GM12875 (cell line): Measurements from ENCODE around the gene LRRC28.

Source experiments
- H3K4me3 ChIP-seq: one replicate; pipeline ENCODE4 v1.5.1; 2011; ENCODE audit warnings: low read depth, low read length, control low read depth
- TF ChIP-seq, protein P1 (sequence below): IDR thresholded peaks from 2 replicates; pipeline ENCODE4 v1.5.1; 2011; ENCODE audit warnings: low read depth, mild to moderate bottlenecking, control low read depth, inconsistent platforms, low read length, moderate library complexity, borderline replicate concordance; ENCODE audit not compliant: insufficient read depth

Gene LRRC28

DNA sequence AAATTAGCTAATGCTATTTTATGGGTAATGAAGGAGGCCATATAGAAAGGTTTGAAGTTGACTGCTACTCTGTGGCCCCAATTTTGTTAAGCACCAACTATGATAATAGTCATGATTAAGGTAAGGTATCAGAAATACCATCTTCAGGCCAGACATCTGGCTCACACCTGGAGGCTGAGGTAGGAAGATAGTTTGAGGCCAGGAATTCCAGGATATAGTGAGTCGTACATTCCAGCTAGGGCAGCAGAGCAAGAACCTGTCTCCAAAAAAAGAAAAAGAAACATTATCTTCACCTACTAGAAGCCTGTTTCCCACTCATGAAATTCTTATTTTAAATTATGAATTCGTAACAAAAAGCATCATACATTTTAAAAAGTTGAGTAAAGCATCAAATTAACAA lies 64.4 kb downstream of the LRRC28 start:
- TF ChIP-seq, protein P1, sequence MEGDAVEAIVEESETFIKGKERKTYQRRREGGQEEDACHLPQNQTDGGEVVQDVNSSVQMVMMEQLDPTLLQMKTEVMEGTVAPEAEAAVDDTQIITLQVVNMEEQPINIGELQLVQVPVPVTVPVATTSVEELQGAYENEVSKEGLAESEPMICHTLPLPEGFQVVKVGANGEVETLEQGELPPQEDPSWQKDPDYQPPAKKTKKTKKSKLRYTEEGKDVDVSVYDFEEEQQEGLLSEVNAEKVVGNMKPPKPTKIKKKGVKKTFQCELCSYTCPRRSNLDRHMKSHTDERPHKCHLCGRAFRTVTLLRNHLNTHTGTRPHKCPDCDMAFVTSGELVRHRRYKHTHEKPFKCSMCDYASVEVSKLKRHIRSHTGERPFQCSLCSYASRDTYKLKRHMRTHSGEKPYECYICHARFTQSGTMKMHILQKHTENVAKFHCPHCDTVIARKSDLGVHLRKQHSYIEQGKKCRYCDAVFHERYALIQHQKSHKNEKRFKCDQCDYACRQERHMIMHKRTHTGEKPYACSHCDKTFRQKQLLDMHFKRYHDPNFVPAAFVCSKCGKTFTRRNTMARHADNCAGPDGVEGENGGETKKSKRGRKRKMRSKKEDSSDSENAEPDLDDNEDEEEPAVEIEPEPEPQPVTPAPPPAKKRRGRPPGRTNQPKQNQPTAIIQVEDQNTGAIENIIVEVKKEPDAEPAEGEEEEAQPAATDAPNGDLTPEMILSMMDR, result no peak
- H3K4me3 ChIP-seq, result no peak overlapping the region

DNA sequence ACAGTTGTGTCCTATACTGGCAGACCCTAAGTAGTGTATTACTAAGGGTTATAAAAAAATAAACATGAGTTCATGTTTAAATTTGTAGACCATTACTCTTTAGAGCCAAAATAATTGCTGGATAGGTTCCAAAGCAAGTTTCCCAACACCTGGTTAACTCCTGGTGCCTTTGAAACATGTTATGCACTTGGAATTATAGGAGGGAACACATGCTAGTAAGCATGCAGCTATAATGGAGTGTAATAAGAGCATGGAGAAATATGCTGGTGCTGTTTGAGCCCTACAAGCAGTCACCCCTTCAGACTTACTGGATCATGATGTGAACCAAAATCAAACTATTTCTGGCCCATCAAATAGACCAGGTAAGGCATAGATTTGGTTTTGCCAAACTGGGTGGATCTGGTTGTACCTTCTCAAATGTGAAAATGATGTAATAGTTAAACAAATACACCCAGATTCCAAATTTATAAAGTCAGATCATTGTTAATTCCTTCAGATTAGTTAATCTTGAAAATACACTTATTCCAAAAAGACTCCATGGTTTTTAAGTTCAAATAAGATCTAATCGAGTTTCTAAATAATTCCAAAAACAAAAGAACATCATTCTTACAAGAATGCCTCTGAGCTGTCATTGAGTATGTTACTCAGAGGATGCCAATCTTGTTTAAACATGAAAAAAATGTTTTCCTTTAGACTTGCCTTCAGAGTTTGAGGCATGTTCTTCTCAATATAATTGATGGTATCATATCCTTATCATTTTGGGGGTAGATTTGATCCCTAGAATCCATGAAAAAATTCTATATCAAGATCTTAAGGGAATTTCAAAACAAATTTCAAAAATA lies 69.3 kb downstream of the LRRC28 start:
- TF ChIP-seq, protein P1, result no peak
- H3K4me3 ChIP-seq, result no peak overlapping the region

DNA sequence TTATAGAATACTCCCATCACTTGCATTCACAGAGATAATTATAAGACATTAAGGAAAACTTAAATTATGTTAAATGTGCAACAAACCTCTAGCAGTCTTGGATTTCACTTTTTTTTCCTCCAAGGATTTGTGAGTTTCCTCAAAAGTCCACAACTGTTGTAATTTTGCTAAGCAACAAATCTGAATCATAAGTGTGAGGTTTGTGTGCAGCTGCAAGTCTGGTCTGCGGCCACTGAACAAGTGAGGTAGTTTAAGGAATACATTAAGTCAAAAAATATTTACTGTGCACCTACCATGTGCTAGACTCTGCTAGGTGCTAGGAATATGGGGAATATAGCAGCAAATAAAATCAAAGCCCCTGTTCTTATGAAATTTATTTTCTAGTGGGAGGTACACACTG lies 70.2 kb downstream of the LRRC28 start:
- TF ChIP-seq, protein P1, result no peak
- H3K4me3 ChIP-seq, result no peak overlapping the region

DNA sequence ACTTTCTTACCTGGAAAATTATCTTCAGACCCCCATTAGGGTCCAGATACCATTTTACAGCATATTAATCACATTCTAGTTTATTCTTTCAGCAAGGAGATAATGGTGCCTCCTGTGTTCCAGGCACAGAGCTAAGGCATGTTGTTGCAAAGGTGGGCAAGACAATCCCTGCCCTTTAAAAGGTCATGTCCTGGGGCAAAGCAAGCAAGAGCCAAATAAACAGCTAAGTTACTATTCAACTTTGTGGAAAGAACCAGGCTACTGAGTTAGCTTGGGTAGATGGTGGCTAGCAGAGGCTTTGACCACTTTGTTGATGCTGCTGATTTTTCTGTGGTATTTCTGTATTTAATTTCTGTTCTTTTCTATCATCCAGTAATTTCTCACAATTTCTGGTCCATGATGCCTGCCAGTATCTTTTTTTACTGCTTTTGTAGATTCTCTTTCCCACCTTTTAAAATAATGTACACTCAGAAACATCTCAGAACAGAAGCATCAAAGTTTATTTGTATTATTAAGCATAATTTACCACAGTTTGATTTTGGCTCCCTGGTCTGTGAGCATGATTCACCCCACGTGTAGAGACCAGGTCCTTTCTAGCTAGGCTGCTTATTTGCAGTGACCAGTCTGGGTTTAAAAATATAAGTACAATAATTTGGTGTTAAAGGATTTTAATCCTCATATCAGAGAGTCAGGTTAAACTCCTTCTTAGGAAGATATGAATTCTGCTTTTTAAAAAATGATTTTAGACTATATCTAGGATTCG lies 71.5 kb downstream of the LRRC28 start:
- H3K4me3 ChIP-seq, result no peak overlapping the region
- TF ChIP-seq, protein P1, result no peak

DNA sequence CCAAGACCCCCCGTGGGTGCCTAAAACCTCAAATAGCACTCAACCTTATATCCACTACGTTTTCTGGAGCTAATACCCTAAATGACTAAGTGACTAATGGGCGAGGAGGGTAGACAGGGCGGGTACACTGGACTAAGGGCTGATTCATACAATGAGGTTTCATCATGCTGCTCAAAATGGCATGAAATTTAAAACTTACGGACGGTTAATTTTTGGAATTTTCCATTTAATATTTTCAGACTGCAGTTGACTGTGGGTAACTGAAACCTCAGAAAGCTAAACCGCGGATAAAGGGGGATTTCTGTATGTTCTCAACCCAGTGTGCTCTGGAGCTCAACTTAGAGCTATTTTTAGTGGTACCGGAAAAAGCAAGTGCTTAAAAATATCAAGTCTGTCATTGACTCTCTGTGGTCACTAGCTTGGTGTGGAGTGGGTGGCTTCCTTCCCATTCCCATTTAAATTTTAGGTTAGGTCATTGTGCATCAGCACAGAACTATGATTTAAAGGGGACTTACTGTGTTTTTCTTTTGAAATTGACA lies 72.9 kb downstream of the LRRC28 start:
- no peak overlapping the region for H3K4me3 ChIP-seq

DNA sequence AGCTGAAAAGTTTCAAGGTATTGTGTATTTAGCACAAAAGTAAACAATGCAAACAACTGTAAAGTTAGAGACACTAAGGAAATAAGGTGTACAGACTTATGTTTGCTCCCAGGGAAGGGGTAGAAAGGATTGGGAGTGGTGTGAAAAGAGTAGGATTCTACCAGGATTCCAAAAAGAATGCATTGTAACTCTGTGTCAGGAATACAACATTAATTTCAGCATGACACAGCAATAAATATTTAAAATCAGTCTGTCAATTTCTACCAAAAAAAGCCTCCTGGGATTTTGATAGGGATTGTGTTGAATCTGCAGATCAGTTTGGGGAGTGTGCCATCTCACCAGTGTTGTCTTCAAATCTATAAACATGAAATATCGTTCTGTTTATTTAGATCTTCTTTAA lies 73.4 kb downstream of the LRRC28 start:
- no peak overlapping the region for H3K4me3 ChIP-seq
- TF ChIP-seq, protein P1, result no peak

More for the DNA sequence above, 72.9 kb downstream of the LRRC28 start:
- TF ChIP-seq, protein P1, result no peak
